ENCODE data around the gene M1AP. TPM values are rescaled to one million over a fixed set of nuclear protein-coding genes. Genes with fewer than 3 reads are reported as not detected.

Gene M1AP
- total and polyA plus RNA-seq, 2 of the 8 experiments (the other 6 are each of a cell fraction or from before 2014, with no cell fraction given) = 4.8 TPM

DNA sequence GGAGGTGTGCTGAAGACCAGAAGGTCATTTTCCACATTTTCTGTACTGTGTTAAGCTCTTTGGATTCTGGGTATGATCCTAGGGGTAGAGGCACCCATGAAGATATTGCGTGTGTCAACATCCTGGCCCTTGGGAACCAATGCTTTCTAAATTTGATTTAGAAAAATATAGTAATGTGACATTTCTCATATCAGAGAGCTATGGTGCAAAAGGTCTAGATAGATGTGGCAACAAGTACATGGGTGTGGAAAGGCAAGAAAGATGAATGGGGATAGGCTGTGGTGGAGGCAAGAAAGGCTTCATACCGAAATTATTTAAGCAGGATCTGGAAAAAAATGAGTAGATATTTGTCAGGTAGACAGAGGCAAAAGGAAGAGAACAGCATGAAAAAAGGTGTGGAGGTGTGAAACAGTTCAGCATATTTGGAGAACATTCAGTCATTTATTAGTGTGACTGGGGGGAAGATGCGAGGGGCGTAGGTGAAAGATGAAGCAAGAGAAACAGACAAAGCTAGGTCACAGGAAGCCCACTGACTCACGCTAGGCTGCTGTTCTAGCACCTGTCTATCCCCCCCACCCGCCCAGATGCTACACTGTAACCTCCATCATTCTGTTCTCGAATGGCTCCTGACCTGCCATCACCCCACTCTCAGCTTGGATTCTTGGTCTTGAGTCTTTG is 81.9 kb downstream of the M1AP start:
- Histone ChIP-seq H3K27ac (ENCODE audit: low read depth, low read length) (no peak overlapping the region), H4K8ac (ENCODE audit: extremely low read depth, insufficient read depth, low read length) (no peak overlapping the region), H3K14ac (ENCODE audit: insufficient read length) (no peak overlapping the region), H3K79me1 (ENCODE audit: low read depth, low read length) (0 out of 2 replicates have a peak, but pooled peaks cover 2% of the 10 kb centered on the region), H3K18ac (ENCODE audit: extremely low read depth, low read length) (no peak overlapping the region), H2BK20ac (ENCODE audit: low read length) (no peak overlapping the region), H3K4me2 (ENCODE audit: insufficient read depth in 1 of 2, low read depth in 2 of 2, low read length in 2 of 2) (no peak overlapping the region), H3K56ac (replicated peaks; ENCODE audit: insufficient read length, low read depth, low read length) (no peak overlapping the region), H2AFZ (ENCODE audit: low read length) (no peak overlapping the region), H4K20me1 (replicated peaks in 1 of 2; ENCODE audit: control insufficient read depth in 1 of 2, insufficient read depth in 2 of 2, low read length in 2 of 2) (no peaks in the 10 kb centered on the region), H2BK15ac (ENCODE audit: low read length) (no peak overlapping the region), H2BK5ac (ENCODE audit: low read depth, low read length) (no peak overlapping the region), H2BK12ac (ENCODE audit: low read depth, low read length) (no peak overlapping the region), H2AK5ac (ENCODE audit: low read depth, low read length) (no peak overlapping the region), H3K79me2 (ENCODE audit: control insufficient read depth in 1 of 2, insufficient read depth in 2 of 2, low read length in 2 of 2) (no peaks in the 10 kb centered on the region), H3K23me2 (ENCODE audit: low read depth, low read length) (peaks cover 2% of the 10 kb centered on the region; the same call in 1 of the 2 replicates), H3K9me3 (ENCODE audit: insufficient read depth in 2 of 2, low read depth in 1 of 2, low read length in 1 of 2) (no peaks in the 10 kb centered on the region), H2BK120ac (replicated peaks; ENCODE audit: low read depth, low read length) (no peak overlapping the region), H3K9ac (replicated peaks in 1 of 4; ENCODE audit: extremely low read depth in 1 of 4, low read depth in 3 of 4, low read length in 3 of 4) (no peak overlapping the region), H4K91ac (replicated peaks; ENCODE audit: insufficient read length, low read length) (no peak overlapping the region), H3K4me3 (ENCODE audit: extremely low read depth in 1 of 4, insufficient read depth in 2 of 4, low read depth in 3 of 4, low read length in 4 of 4) (no peak overlapping the region), H3K36me3 (ENCODE audit: control insufficient read depth in 2 of 4, insufficient read depth in 4 of 4, low read length in 3 of 4) (no peaks in the 10 kb centered on the region), H3K4ac (replicated peaks; ENCODE audit: insufficient read length, low read depth, low read length) (no peak overlapping the region), H4K5ac (ENCODE audit: insufficient read length, low read depth, low read length) (no peak overlapping the region), H3K4me1 (replicated peaks in 1 of 4; ENCODE audit: control insufficient read depth in 3 of 4, insufficient read depth in 4 of 4, low read length in 3 of 4) (no peaks in the 10 kb centered on the region), H3K23ac (ENCODE audit: insufficient read length) (no peak overlapping the region), H3K27me3 (replicated peaks in 1 of 4; ENCODE audit: control insufficient read depth in 3 of 4, extremely low read depth in 1 of 4, insufficient read depth in 3 of 4, low read length in 3 of 4) (peaks cover 0 to 7% (median 1%) of the 10 kb centered on the region in 4 experiments; a peak in 2 of 7 replicates)
- DNase-seq (ENCODE audit: low read depth in 1 of 2, low spot score in 2 of 2) (no peak), FAIRE-seq (no peak)
- no peak for TF ChIP-seq CBX5 (IDR thresholded peaks at IDR 0.05; ENCODE audit: low read depth, low read length)
- TF ChIP-seq BCL11A (IDR thresholded peaks at IDR 0.05; ENCODE audit: low read depth in 2 of 2, low read length in 2 of 2) = no peak
- TF ChIP-seq GABPA (IDR thresholded peaks at IDR 0.05; ENCODE audit: borderline replicate concordance, insufficient read depth, low read length) = no peak
- no peak for TF ChIP-seq RFX5 (IDR thresholded peaks at IDR 0.05; ENCODE audit: borderline replicate concordance, low read depth, low read length)
- TF ChIP-seq MAFK (IDR thresholded peaks at IDR 0.05; ENCODE audit: low read depth, low read length) = no peak
- no peak for TF ChIP-seq HDAC6 (IDR thresholded peaks at IDR 0.05; ENCODE audit: low read depth, low read length)
- TF ChIP-seq ASH2L (IDR thresholded peaks at IDR 0.05; ENCODE audit: low read length) = no peak
- no peak for TF ChIP-seq POLR2AphosphoS5 (IDR thresholded peaks at IDR 0.05; ENCODE audit: low read depth, low read length)
- no peak for TF ChIP-seq EP300 (IDR thresholded peaks at IDR 0.05; ENCODE audit: borderline replicate concordance in 1 of 2, low read depth in 2 of 2, low read length in 2 of 2)
- 76% methylated on average over 7 of the region's 7 CpGs; no CpG with 5 or more reads in 1 of the 2 experiments for WGBS, 2 experiments (ENCODE audit: extremely low coverage in 1 of 2, insufficient coverage in 1 of 2, insufficient read length in 1 of 2, insufficient replicate concordance in 2 of 2, low coverage in 1 of 2, low lambda C conversion rate in 2 of 2, missing lambda C conversion rate in 1 of 2)
- ChIA-PET CTCF (ENCODE audit: partially characterized antibody) (interaction anchor here (0.8 to 4.4 kb wide), 5 partner anchors 10 to 34 kb away, joined by 3 to 24 read pairs (median 5); no protein-coding TSS in a partner anchor), POLR2A (ENCODE audit: partially characterized antibody) (no interaction called here)
